ENCODE results near the gene RAP1GDS1.

GRCh38 chr4:98334461-98334860 lies 73.3 kb downstream of the RAP1GDS1 start:
- TF ChIP-seq POLR2A (IDR thresholded peaks at IDR 0.05; ENCODE audit: low read length): no peak
- no peak for TF ChIP-seq GATA1 (IDR thresholded peaks at IDR 0.05; ENCODE audit: low read depth, low read length)
